Right lobe of liver (tissue), 4 donors: ENCODE data around the gene MAP3K20.

Experiments
- POLR2A ChIP-seq: fragments of 450-650 bp; IDR thresholded peaks from one replicate; pipeline ENCODE4 v1.6.1; 2017; ENCODE audit warnings: antibody characterized with exemption, mild to moderate bottlenecking
- TF ChIP-seq, protein P1 (sequence below), 4 donors: fragments of 200-600 bp in 3 of 4; fragments of 450-650 bp in 1 of 4; IDR thresholded peaks; one replicate each; pipeline versions ENCODE4 v1.5.1 to v1.8.0; 2016 to 2022; ENCODE audit warnings: antibody characterized with exemption in 4 of 4, mild to moderate bottlenecking in 2 of 4
- donor health status: DM: no; HTN: no; CAD: no.
- donor health status: DM: no; HTN: no; CAD: no.
- donor health status: DM: no; HTN: yes; CAD: no.

DNA sequence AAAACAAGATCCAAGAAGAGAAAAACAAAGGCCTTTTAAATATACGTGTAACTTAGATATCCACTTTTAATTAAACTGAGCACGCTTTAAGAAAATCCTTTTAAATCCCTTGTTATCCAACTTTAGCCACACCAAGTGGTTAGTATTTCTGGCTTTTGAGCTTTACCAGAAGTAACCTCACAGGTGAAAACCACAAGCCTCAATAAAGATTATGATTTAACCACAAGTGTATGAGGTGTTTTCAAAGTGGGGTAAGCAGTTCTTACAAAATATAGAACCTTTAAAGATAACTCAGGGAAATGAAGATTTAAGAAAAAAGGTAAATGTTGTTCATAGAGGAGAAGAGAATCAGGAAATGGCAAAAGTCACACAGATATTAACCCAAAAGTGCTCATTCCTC lies 220.6 kb downstream of the MAP3K20 start:
- TF ChIP-seq POLR2A, result no peak
- TF ChIP-seq, protein P1, sequence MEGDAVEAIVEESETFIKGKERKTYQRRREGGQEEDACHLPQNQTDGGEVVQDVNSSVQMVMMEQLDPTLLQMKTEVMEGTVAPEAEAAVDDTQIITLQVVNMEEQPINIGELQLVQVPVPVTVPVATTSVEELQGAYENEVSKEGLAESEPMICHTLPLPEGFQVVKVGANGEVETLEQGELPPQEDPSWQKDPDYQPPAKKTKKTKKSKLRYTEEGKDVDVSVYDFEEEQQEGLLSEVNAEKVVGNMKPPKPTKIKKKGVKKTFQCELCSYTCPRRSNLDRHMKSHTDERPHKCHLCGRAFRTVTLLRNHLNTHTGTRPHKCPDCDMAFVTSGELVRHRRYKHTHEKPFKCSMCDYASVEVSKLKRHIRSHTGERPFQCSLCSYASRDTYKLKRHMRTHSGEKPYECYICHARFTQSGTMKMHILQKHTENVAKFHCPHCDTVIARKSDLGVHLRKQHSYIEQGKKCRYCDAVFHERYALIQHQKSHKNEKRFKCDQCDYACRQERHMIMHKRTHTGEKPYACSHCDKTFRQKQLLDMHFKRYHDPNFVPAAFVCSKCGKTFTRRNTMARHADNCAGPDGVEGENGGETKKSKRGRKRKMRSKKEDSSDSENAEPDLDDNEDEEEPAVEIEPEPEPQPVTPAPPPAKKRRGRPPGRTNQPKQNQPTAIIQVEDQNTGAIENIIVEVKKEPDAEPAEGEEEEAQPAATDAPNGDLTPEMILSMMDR (IDR thresholded peaks at IDR 0.05), result no peak
